Embryonic facial prominence (tissue), 1 donor: ENCODE data around the gene AAK1.
"Not testable (repeated sequence)": the region's sequence is repeated elsewhere in the genome, so short reads cannot be mapped to it uniquely, and the experiment has no call there.

Experiments used
- DNase-seq: peaks from one replicate; pipeline ENCODE4 v3.0.0-alpha.2; 2016; ENCODE audit errors: extremely low spot score

Gene AAK1

GRCh38 chr2:69643602-69644505 lies at the start of gene AAK1:
Gene AAK1, minus strand, starts transcription at chr2:69643739. Its CDS starts 699 bp downstream, at chr2:69643040.
- DNase-seq, result peak; percentile 76

DNA sequence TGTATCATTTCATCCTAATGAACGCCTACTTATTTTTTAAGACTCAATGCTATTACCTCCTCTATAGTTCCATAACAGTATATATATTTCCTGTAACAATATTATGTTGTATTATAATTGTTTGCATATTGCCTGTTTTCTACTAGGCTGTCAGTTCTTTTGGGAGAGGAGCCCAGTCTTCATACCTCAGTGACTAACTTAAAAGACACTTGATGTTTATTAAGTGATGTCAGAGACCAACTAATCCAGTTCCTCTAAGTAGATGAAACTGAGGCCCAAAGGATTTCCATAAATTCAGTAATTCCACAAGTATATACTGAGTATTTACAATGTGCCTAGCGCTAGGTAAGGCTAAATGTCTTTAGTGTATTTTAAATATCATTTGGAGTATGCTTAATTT lies 48.9 kb upstream of the AAK1 start:
- DNase-seq, result no peak

- DNase-seq, result no peak
Measured at GRCh38 chr2:69689969-69690368, 46.4 kb upstream of the AAK1 start.

DNA sequence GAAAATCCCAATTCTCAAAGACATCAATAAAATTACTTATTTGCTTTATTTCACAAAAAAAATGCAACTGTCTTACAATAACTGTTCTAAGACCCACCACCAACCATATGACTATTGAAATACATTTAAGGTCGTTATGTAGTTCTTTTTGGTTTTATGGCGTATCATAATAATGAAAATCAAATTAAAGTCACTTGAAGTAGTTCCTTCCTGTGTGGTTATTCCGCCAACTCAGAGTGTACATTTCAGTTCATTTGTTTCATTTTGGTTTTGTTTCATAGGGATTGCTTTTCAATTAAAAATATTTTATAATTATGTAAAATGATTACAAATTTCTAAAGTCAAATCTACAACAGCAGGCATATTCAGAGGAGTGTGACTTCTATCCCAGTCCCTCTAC lies 45.9 kb upstream of the AAK1 start:
- no peak for DNase-seq

DNA sequence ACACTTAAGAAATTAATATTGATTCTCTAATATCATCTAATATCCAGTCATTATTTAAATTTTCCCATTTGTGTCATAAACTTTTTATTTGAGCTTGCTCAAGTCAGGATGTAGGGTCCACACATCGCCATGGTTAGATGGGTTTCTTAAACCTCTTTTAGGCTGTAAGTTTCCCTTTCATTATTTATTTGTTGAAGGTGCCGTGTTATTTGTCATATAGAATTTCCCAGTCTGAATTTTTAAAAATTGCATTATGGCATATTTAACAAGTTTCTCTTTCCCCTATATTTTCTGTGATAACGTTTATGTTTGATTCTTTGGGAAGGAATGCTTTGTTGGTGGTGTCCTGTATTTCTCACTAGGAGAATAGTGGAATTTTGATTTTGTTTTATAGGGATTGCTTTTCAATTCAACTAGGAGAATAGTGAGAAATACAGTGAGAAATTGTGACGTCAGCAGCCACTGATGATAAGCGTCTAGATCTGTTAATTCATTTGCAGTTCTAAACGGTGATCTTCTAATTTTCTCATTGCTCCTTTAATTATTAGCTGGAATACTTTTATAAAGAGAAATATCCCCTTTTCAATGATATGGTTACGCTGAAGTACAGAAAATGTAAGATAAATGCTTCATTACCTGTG lies 44.6 kb upstream of the AAK1 start:
- no peak for DNase-seq

DNA sequence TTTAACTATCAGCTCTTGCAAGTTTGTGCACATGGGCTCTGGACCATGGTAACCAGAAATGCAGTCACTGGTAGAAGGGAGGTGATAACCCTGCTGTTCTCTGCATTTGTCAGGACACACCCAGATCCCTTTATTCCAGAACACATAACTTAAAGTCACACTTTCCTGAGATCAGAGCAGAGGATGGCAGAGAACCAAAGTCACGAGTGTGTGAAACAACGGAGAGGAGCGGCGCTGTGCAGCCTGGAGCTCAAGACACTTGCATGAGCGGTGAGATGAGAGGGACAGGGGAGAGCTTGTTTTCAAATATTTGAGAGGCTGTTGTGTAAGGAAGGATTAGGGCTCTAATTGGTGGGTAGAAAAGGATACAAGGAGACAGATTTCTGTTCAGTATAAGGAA lies 43.3 kb upstream of the AAK1 start:
- DNase-seq, result no peak

GRCh38 chr2:69685321-69686048 lies 41.9 kb upstream of the AAK1 start:
- DNase-seq, result no peak

DNA sequence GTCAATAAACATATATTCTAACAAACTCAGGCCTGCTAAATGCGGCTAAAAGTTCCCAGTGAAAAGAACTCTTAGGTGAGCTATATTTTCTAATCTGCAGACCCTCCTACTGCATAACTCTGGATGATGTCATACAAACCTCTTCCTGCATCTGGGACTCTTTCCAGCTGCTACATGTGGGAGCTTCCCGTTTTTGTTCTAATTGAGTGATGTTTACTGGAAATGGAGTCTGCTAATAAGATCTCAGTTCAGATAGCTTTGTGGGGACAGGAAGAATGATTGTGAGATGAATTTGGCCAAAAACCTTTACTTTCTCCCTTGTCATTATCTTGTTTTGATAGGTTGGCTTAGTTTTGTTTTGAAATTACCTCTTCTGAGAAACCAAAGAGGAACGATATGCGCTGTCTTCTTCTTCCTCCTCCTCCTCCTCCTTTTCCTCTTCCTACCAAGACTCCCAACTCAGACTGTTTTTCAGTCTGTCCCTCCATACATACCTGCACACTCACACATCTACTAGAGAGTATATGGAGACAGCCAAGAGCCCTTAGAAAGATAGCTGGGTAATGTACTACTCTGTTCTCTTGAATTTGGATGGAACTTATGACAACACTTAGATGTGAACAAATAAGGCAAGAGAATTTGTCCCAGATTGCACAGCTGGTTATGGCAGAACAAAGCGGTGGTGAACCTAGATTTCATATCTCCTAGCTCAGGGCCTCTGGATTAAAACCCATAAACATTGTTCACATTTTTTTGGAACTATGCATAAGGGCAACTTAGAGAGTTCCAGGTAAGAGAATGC lies 39.8 kb upstream of the AAK1 start:
- peak; percentile 72 for DNase-seq

GRCh38 chr2:69682525-69682924 lies 39.0 kb upstream of the AAK1 start:
- DNase-seq, result no peak

GRCh38 chr2:69680001-69680675 lies 36.6 kb upstream of the AAK1 start:
- no peak for DNase-seq

DNA sequence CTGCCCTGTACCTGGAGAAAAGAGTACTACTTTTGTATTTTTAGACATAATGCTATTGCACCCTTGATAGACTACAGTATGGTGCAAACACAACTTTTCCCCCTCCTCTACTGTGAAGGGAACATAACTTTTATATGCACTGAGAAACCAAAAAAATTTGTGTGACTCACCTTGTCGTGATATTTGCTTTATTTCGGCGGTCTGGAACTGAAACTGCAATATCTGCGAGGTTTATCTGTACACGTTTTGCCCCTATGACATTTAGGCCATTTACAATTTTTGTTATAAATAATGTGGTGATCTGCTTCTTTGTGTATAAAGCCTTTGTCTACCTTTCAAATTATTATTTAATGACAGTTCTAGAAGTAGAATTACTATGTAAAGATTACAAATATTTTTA lies 34.4 kb upstream of the AAK1 start:
- DNase-seq, result no peak

- DNase-seq, result no peak
Measured at GRCh38 chr2:69676146-69676545, 32.6 kb upstream of the AAK1 start.

DNA sequence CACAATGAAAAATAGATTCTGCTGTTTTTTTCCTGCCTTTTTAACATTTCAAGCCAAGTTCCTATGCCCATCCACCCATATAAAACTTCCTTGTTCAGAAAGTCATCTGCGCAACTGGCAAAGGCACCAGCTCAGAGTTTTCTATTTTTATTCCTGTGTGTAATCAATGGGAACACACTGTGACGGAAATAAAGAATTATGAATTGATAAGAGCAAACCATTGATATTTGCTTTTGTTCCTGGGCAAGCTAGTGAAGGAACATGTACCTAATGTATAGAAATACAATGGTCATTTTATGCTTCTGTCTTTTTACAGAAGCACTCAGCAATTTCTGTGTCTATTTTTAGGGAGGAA lies 30.8 kb upstream of the AAK1 start:
- DNase-seq, result no peak

DNA sequence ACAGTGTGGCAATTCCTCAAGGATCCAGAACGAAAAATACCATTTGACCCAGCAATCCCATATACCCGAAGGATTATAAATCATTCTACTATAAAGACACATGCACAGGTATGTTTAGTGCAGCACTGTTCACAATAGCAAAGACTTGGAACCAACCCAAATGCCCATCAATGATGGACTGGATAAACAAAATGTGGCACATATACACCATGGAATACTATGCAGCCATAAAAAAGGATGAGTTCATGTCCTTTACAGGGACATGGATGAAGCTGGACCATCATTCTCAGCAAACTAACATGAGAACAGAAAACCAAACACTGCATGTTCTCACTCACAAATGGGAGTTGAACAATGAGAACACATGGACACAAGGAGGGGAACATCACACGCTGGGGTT lies 29.6 kb upstream of the AAK1 start:
- DNase-seq, result not testable (repeated sequence)

GRCh38 chr2:69669666-69670065 lies 26.1 kb upstream of the AAK1 start:
- DNase-seq, result no peak

- DNase-seq, result no peak
Measured at GRCh38 chr2:69668598-69668997, 25.1 kb upstream of the AAK1 start.

DNA sequence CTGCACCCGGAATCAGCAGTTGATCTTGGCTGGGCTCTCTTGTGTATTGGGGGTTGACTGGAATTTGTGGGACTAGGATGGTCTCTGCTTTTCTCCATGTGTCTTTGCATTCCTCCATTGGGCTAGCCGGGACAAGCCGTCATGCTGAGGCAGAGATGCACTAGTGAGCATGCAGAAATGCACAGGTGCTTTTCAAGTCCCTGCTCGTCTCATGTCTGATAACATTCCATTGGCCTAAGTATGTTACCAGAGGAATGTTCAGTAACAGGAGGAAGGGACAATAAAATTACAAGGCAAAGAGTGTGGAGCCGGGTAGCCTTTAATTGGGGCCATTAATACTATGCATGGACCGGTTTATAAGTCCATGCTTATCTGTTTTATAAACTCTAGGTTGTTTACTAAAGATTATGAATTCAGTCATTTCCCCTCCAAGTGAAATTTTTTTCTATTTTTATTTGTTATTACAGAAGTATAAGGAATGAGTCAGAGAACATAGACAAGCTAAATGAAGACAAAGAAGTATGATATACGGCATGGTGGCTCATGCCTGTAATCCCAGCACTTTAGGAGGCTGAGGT lies 24.4 kb upstream of the AAK1 start:
- no peak for DNase-seq

- DNase-seq, result no peak
Measured at GRCh38 chr2:69665152-69665551, 21.6 kb upstream of the AAK1 start.

GRCh38 chr2:69663860-69664259 lies 20.3 kb upstream of the AAK1 start:
- DNase-seq, result no peak

GRCh38 chr2:69662547-69662946 lies 19.0 kb upstream of the AAK1 start:
- not testable (repeated sequence) for DNase-seq

DNA sequence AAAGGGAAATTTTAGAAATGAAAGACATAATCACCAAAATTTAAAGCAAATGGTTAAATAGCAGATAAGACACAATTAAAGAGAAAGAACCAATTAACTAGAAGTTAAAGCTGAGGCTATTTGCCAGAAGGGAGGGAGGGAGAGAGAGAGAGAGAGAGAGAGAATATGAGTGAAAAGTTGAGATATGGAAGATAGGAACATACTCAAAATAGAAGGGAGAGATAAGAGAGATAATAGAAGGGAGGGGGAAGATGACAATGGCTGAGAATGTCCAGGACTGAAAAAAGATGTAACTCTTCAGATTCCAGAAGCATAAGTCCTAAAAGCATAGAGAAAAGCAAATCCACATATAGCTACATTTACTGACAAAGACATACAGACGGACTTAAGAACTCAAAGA lies 17.1 kb upstream of the AAK1 start:
- DNase-seq, result no peak
